Kidney glomerular epithelial cell (primary cell): Measurements from ENCODE around the gene VTN.
A peak's percentile ranks its signal among the peaks of the same experiment; 100 is the strongest.

Experiments used
- DNase-seq: peaks from one replicate; lab custom pipeline; 2025; lab: John Stamatoyannopoulos, UW

VTN gene

GRCh38 chr17:28395968-28396367, 25.9 kb upstream of the VTN start:
- no peak for DNase-seq

DNA sequence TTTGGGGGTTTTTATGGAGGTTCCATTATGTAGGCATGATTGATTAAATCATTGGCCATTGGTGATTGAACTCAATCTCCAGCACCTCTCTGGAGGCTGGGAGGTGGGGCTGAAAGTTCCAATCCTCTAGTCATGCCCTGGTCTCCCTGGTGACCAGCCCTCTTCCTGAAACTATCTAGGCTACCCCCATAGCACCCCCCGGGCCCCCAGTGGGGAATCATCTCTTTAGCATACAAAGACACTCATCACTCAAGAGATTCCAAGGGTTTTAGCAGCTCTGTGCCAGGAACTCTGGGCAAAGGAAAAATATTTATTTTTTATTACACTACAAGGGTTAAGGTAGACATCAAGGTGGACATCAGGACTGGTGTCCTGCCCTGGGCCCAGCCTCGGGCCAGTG, 25.3 kb upstream of the VTN start:
- DNase-seq, result no peak

DNA sequence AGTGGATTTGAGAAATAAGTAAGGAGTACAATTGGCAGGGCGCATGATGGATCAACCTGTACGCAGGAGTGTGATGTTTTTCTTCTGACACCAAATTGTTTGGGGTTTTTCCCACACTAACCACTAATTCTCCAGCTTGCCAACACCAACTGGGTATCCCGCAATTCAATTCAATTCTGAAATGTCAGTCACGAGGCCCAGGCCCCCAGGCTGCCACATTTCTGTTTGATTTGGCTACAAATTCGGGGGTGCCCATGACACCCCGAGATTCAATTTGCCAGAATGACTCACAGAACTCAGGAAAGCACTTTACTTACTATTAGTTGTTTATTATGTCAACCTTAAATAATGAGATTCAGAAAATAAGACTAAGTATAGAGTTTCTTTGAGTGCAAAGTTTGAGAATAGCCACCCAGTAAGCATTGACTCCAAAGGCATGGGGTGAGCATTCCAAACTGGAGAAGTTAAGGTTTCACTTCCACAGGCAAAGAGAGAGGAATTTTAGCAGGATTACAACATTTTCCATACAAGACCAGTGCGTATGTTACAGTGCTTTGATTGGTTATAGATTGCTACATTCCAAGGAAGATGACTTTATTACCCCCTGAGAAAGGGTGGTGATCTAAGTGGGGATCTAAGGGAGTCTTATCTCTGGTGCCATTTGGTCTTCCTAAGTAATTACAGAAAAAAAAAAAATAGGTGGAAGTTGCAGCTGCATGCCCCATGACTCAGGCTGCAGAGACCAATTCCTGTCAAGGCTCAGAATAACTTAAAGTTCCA, 24.4 kb upstream of the VTN start:
- no peak for DNase-seq

GRCh38 chr17:28392491-28392890, 22.4 kb upstream of the VTN start:
- no peak for DNase-seq

- DNase-seq, result no peak
These were observed 21.3 kb upstream of the VTN start for GRCh38 chr17:28391401-28391800.

- no peak for DNase-seq
These were observed 20.9 kb upstream of the VTN start for GRCh38 chr17:28390984-28391383.

DNA sequence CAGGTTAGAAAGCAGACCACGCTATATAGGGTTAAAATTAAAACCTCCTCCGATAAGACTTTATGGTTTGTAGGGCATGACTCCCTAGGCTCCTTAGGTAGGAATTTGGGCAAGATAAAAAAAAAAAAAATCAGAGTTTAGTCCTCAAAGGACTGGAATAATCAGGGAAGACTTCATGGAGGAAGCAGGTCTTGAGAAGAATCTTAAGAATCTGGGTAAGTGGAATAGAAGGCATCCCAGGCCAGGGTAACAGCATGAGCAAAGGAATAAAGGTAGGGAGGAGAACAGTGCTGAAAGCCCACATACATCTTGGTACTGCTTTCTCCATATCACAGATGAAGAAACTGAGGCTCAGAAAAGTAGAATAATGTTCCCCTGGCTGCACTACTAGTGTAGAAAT, 20.5 kb upstream of the VTN start:
- DNase-seq, result no peak

DNA sequence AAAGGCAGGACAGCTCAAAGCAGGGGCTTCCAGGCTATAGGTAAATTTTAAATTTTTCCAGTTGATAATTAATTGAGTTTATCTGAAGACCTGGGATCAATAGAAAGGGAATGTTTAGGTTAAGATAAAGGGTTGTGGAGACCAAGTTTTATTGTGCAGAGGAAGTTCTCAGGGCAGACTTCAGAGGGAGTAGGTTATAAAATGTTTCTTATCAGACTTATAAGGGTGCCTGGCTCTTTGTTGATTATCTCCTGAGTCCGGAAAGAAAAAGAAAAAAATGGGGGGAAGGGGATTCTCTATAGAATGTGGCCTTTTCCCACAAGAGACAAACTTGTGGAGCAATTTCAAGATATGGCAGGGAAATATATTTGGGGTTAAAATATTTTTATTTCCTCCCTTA, 20.0 kb upstream of the VTN start:
- no peak for DNase-seq

- DNase-seq, result no peak
These were observed 18.0 kb upstream of the VTN start for GRCh38 chr17:28388106-28388505.

DNA sequence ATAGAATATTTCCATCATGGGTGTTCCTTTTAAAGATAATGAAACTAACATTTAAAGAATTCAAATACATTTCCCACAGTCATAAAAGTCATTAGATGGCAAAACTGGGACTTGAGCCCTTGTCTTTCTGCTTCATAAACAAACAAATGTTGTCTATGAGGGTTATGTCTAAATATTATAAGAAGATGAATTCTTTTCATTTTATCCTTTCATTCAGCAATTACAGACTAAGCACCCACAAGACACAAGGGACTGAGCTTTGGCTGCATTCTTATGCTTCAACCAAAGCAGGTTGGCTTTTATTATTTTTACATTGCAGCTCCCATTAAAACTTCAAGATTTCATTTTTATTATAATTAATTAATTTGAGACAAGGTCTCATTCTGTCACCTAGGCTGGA, 16.3 kb upstream of the VTN start:
- DNase-seq, result no peak

- DNase-seq, result no peak
These were observed 15.3 kb upstream of the VTN start for GRCh38 chr17:28385406-28385805.

- DNase-seq, result no peak
These were observed 14.9 kb upstream of the VTN start for GRCh38 chr17:28385037-28385400.

DNA sequence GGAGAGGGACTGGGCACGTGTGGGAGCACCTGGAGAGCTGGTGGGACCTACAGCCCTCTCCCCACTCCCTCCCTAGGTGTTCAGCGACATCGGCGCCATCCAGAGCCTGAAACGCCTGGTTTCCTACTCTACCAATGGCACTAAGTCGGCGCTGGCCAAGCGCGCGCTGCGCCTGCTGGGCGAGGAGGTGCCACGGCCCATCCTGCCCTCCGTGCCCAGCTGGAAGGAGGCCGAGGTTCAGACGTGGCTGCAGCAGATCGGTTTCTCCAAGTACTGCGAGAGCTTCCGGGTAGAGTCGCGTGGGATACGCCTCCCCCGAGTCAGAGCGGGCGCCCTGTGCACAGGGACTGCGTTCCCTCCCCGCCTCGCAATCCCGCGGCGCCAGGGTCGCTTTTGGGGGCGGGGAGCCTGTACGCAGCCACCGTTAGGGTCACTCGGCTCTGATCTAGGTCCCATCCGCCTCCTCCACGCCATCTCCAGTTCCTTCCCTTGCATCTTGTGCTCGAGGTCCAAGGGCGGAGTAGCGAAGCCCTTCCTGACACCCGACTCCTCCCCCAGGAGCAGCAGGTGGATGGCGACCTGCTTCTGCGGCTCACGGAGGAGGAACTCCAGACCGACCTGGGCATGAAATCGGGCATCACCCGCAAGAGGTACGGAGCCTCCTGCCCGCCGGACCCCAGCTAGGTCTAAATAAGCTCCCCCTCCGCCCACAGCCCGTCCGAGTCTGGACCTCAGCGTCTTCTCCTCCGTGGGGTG, 14.4 kb upstream of the VTN start:
- DNase-seq, result peak; percentile 37

GRCh38 chr17:28381141-28381825, 11.2 kb upstream of the VTN start:
- DNase-seq, result no peak

GRCh38 chr17:28379814-28380801, 10.0 kb upstream of the VTN start:
- DNase-seq, result no peak

DNA sequence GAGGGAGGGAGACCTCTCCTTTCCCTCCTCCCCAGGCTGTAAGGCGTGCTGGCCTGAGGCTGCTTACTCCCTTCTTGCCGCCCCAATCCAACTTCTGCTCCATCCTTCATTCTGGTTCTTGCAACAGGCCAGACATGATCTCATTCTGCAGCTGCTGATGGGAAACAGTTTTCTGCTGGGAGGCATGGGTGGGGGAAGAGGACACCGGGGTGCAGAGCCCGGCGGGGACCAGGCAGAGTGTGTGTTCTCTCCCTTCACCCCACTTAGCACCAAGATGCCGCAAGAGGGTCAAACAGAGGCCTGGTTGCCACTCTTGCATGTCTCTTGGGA, 2.8 kb upstream of the VTN start:
- DNase-seq, result no peak

DNA sequence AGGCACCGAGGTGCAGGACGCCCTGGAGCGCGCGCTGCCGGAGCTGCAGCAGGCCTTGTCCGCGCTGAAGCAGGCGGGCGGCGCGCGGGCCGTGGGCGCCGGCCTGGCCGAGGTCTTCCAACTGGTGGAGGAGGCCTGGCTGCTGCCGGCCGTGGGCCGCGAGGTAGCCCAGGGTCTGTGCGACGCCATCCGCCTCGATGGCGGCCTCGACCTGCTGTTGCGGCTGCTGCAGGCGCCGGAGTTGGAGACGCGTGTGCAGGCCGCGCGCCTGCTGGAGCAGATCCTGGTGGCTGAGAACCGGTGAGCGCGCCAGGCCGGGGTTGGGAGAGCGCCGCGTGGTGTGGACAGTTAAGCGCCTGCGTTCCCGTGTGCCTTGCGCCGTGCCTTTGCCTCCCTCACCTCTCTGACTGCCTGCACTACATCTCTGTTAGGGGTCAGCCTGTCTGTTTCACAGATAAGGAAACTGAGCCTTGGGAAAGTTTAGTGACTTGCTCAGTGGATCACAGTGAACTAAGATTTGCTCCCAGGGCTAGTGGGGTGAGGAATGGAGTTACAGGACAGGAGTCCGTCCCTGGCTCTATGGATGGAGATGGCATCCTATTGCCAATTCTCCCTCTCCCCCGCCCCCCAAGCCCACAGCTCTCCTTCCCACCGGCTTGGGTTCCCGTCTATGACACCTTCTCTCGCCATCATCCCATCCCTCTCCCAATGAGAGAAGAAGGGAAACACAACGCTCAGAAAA, 2.3 kb upstream of the VTN start:
- no peak for DNase-seq

GRCh38 chr17:28371245-28372202, 1.4 kb upstream of the VTN start, which contains the start of gene SARM1:
SARM1 (plus strand) TSS chr17:28371694; CDS start chr17:28372033, 339 bp downstream.
- peak; percentile 37 for DNase-seq

DNA sequence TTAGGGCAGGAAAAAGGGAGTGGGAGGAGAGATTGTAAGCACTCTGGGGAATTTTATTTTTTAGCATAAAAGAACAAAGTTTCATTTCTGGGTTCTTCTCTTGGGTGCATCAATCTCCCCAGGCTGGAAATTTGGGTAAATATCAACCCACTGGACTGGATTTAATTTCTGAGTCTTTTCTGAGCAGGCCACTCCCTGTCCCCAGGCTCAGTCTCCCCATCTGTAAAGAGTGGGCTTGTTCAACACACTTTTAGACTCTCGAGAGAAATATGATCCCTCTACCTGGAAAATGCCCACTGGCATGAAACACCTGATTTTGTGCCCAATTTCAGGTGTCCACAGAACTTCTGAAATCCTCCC, 617 bp upstream of the VTN start:
- DNase-seq, result no peak

- DNase-seq, result no peak
These were observed 448 bp downstream of the VTN start for GRCh38 chr17:28369684-28370034.
